ENCODE results near the gene SPANXC. TPM values are rescaled to one million over a fixed set of nuclear protein-coding genes. Genes with fewer than 3 reads are reported as not detected.

The SPANXC gene
- total RNA-seq (ENCODE audit: low replicate concordance) = not detected in 2 replicates

GRCh38 chrX:141242417-141242816 is at the start of gene SPANXC:
Gene SPANXC, minus strand, starts transcription at chrX:141242517. Its CDS starts 60 bp downstream, at chrX:141242457.

Other genes with a start within 250 kb of the SPANXC start
- not detected in 2 replicates for gene SPANXB1, start 239.9 kb downstream of the SPANXC start, total RNA-seq (ENCODE audit: low replicate concordance)
- gene LDOC1, start 65.4 kb downstream of the SPANXC start, total RNA-seq (ENCODE audit: low replicate concordance) = 9.7 and 12.3 TPM in 2 replicates